ENCODE data around the gene AP1S1. TPM values are rescaled to one million over a fixed set of nuclear protein-coding genes. Genes with fewer than 3 reads are reported as not detected.

The AP1S1 gene
- total RNA-seq, 1 donor from 2014 or later = 50.4 TPM

DNA sequence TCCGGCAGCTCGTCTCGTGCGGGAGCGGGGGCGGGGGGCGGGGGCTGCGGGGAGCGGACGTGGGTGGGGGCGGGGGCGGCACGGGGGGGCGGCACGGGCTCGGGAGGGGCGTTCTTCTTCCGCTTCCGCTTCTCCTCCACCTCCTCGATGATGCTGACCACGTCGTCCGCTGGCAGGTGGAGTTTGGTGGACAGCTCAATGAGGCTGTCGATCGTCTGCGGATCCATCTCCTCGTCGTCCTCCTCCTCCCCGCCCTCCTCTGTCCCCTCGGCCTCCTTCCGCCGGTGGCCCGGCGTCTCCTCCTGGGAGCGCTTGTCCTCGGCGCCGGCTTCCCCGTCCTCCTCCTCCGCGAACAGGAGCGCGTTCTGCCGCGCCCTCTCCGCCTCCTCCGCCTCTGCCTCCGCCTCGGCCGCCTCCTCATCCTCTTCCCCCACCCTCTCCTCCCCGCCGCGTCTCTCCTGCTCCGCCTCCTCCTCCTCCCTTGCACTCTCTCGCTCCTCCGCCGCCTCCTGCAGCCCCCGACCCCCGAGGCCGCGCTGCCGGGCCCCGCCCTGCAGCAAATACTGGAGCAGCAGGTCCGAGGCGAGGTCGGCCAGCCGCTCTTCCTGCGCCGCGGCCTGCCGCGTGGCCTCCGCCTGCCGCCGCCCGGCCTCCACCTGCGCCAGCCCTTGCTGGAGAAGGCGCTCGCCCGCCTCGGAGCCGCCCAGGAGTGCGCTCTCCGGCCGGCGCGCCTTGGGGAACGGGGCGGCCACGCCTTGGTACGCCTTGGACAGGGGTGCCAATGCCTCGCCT is 9.2 kb downstream of the AP1S1 start:
- no peaks in the 10 kb centered on the region for H3K36me3 Mint-ChIP-seq (ENCODE audit: unreplicated experiment)
- TF ChIP-seq, protein P1, sequence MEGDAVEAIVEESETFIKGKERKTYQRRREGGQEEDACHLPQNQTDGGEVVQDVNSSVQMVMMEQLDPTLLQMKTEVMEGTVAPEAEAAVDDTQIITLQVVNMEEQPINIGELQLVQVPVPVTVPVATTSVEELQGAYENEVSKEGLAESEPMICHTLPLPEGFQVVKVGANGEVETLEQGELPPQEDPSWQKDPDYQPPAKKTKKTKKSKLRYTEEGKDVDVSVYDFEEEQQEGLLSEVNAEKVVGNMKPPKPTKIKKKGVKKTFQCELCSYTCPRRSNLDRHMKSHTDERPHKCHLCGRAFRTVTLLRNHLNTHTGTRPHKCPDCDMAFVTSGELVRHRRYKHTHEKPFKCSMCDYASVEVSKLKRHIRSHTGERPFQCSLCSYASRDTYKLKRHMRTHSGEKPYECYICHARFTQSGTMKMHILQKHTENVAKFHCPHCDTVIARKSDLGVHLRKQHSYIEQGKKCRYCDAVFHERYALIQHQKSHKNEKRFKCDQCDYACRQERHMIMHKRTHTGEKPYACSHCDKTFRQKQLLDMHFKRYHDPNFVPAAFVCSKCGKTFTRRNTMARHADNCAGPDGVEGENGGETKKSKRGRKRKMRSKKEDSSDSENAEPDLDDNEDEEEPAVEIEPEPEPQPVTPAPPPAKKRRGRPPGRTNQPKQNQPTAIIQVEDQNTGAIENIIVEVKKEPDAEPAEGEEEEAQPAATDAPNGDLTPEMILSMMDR (IDR thresholded peaks at IDR 0.05; ENCODE audit: partially characterized antibody, unreplicated experiment) = no peak
- H3K9me3 Mint-ChIP-seq (ENCODE audit: unreplicated experiment) = peaks cover 13% of the 10 kb centered on the region
- peaks cover 25% of the 10 kb centered on the region for H3K4me1 Mint-ChIP-seq (ENCODE audit: low read depth, unreplicated experiment)
- peak overlapping the region; percentile 80 for H3K4me3 Mint-ChIP-seq (ENCODE audit: unreplicated experiment)
- H3K27ac Mint-ChIP-seq (ENCODE audit: unreplicated experiment) = peak overlapping the region; percentile 48
- peaks cover 42% of the 10 kb centered on the region for H3K27me3 Mint-ChIP-seq (ENCODE audit: unreplicated experiment)
- DNase-seq = peak; percentile 76

DNA sequence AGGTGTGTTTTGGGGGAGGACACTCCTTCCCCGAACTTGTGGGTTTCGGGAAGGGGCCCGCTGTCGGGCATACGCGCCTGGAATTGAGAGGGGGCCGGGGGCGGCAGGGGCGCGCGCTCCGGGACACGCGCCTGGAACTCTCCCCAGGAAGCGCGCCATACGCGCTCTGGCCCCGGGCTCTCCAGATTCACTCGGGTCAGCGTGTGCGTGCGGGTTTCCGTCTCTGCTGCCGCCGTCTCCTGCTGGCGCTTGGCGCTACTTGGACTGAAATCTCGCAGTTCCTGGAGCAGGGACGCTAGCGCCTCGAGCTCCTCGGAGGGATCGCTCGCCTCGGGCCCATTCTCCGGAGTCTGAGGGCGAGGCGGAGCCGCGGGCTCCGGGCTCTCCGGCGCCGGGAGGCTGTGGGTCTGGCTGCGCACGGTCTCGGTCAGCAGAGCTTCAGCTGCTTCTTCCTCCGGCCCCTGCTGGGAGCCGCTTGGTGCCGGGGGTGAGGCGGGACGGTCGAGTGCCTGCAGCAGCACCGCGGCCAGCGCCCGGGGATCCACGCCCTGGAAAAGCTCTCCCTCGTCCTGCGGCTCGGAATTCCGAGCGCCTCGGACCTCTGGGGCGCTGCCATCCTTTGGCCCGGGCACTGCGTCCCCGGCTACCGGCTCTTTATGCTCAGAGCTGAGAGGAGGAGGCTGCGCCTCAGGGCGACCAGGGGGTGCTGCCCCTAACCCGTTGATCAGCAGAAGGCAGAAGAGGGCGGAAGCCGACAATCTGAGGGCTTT is 10.0 kb downstream of the AP1S1 start:
- no peaks in the 10 kb centered on the region for H3K36me3 Mint-ChIP-seq (ENCODE audit: unreplicated experiment)
- peak overlapping the region; percentile 84 for H3K4me3 Mint-ChIP-seq (ENCODE audit: unreplicated experiment)
- H3K27me3 Mint-ChIP-seq (ENCODE audit: unreplicated experiment) = peaks cover 44% of the 10 kb centered on the region
- H3K9me3 Mint-ChIP-seq (ENCODE audit: unreplicated experiment) = peaks cover 16% of the 10 kb centered on the region
- H3K4me1 Mint-ChIP-seq (ENCODE audit: low read depth, unreplicated experiment) = peaks cover 28% of the 10 kb centered on the region
- peak; percentile 46 for DNase-seq
- TF ChIP-seq, protein P1 (IDR thresholded peaks at IDR 0.05; ENCODE audit: partially characterized antibody, unreplicated experiment) = no peak
- peak overlapping the region; percentile 48 for H3K27ac Mint-ChIP-seq (ENCODE audit: unreplicated experiment)

DNA sequence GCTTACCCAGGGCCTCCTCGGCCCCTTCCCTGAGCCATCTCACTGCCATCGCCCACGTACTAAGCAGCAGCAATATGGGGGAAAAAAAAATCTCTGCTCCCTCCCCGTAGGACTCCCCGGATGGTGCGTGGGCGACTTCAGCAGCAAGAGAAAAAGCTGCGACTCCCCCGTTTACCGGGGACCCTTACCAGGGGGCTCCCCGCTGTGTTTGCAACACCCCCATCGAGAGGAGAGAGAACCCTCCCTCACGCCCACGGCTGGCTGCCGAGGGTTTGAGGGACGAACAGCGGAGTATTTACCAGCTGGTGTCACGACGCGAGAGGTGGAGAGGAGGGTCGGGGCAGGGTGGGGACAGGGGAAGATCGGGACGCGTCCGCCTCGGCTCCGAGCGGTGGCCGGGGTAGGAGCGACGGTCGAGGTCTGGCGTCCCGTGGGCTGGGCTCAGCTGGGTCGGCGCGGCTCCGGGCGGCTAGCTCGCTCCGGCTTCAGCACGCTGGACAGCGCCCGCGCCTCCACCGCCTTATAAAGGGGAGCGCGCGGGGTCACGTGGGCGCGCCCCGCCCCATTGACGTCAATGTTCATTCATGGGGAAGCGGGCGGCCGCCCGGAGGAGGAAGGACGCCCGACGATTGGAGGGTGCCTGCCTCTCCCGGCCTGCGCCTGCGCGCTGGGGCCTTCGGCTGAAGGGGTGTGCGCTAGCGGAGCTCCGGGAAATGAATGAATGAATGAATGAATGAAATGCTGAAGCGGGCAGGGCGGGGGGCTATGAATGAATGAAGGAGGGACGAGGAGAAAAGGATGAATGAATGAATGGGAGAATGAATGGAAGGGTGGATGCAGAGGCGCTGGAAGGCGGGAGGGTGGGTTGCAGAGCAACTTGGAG is 11.0 kb downstream of the AP1S1 start, which contains the start of gene VGF:
VGF (minus strand) TSS at position 495 of the 883 bp plus-strand sequence. CDS start 726 bp downstream, outside the sequence.
- Mint-ChIP-seq H3K27me3 (ENCODE audit: unreplicated experiment) (peaks cover 51% of the 10 kb centered on the region), H3K4me3 (ENCODE audit: unreplicated experiment) (peak within 1 kb of the TSS; percentile 84), H3K36me3 (ENCODE audit: unreplicated experiment) (no peaks in the 10 kb centered on the region), H3K9me3 (ENCODE audit: unreplicated experiment) (peaks cover 18% of the 10 kb centered on the region), H3K4me1 (ENCODE audit: low read depth, unreplicated experiment) (peaks cover 32% of the 10 kb centered on the region), H3K27ac (ENCODE audit: unreplicated experiment) (peak within 1 kb of the TSS; percentile 48)
- DNase-seq = peak; percentile 94
- TF ChIP-seq, protein P1 (IDR thresholded peaks at IDR 0.05; ENCODE audit: partially characterized antibody, unreplicated experiment) = no peak

DNA sequence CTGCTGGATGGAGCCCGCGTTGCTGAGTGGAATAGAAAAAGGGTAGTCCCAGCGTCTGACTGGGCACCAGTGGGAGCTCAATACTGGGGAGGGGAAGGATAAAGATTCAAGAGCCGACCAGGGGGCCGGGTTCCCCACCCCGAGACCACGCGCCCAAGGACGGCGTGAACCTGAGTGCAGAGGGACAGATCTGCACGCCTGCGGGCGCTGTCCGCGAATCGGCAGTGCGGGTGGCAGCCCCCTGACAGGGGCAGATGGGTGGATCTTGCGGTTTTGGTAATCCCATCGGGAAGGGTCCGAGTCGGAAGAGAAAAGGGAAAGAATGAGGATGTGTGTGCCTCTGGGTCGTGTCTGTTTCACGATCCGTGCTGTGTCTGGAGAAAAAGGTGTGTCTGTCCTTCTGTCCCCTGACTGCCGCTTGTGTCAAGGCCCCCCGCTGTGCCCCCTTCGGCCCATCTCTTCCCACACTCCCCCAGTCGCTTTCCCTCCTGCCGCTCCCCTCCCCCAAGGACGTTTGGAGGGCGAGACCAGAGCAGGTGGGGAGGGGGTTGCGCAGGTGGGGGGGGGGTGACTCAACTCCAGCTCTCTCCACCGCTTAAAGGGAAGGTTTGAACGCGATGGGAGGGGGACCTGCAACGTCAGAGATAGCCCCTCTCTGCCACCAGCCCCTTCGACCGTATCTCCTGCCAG is 11.8 kb downstream of the AP1S1 start:
- Mint-ChIP-seq H3K9me3 (ENCODE audit: unreplicated experiment) (peaks cover 18% of the 10 kb centered on the region), H3K36me3 (ENCODE audit: unreplicated experiment) (no peaks in the 10 kb centered on the region), H3K4me3 (ENCODE audit: unreplicated experiment) (peak overlapping the region; percentile 84), H3K27ac (ENCODE audit: unreplicated experiment) (peak overlapping the region; percentile 14), H3K27me3 (ENCODE audit: unreplicated experiment) (peaks cover 56% of the 10 kb centered on the region), H3K4me1 (ENCODE audit: low read depth, unreplicated experiment) (peaks cover 34% of the 10 kb centered on the region)
- no peak for DNase-seq
- TF ChIP-seq, protein P1 (IDR thresholded peaks at IDR 0.05; ENCODE audit: partially characterized antibody, unreplicated experiment) = no peak
